HEK293T (cell line): ENCODE results near the gene MYO7B.

Experiments
- CTCF ChIA-PET: fragments of 350-600 bp; formaldehyde crosslinking; extraction: SDS; loops from one replicate; lab custom pipeline; 2021; ENCODE audit warnings: antibody characterized with exemption, inconsistent platforms; lab: Yijun Ruan, JAX
- POLR2A ChIA-PET: fragments of 350-600 bp; formaldehyde crosslinking; extraction: SDS; loops from one replicate; lab custom pipeline; 2020; ENCODE audit warnings: antibody characterized with exemption, inconsistent platforms; lab: Yijun Ruan, JAX
- DNase-seq: peaks from one replicate; pipeline ENCODE4 v3.0.0; 2012; ENCODE audit warnings: mixed read lengths; ENCODE audit errors: extremely low spot score
- ARNT ChIP-seq: fragments of 450-650 bp; IDR thresholded peaks from 2 replicates; pipeline ENCODE4 v1.6.1; 2017; ENCODE audit warnings: mild to moderate bottlenecking
- BHLHE40 ChIP-seq: fragments of 450-650 bp; IDR thresholded peaks from 2 replicates; pipeline ENCODE4 v1.6.1; 2016; ENCODE audit warnings: mild to moderate bottlenecking, moderate library complexity, borderline replicate concordance
- CTBP1 ChIP-seq: fragments of 450-650 bp; IDR thresholded peaks from 2 replicates; pipeline ENCODE4 v1.6.1; 2016; ENCODE audit warnings: borderline replicate concordance
- ELF4 ChIP-seq: fragments of 450-650 bp; IDR thresholded peaks from 2 replicates; pipeline ENCODE4 v1.6.1; 2017; ENCODE audit warnings: antibody characterized with exemption
- FOXA1 ChIP-seq: fragments of 450-650 bp; IDR thresholded peaks from 2 replicates; pipeline ENCODE4 v1.6.1; 2016; ENCODE audit warnings: mild to moderate bottlenecking
- FOXK2 ChIP-seq: fragments of 450-650 bp; IDR thresholded peaks from 2 replicates; pipeline ENCODE4 v1.6.1; 2016; ENCODE audit warnings: mild to moderate bottlenecking
- FOXM1 ChIP-seq: fragments of 450-650 bp; IDR thresholded peaks from 2 replicates; pipeline ENCODE4 v1.6.1; 2017; ENCODE audit warnings: mild to moderate bottlenecking, borderline replicate concordance
- HDGF ChIP-seq: fragments of 450-650 bp; IDR thresholded peaks from 2 replicates; pipeline ENCODE4 v1.6.1; 2017; ENCODE audit warnings: antibody characterized with exemption, borderline replicate concordance
- L3MBTL2 ChIP-seq: fragments of 450-650 bp; conservative IDR thresholded peaks from 2 replicates; pipeline ENCODE4 v1.6.1; 2016; ENCODE audit warnings: mild to moderate bottlenecking
- LEF1 ChIP-seq: fragments of 450-650 bp; IDR thresholded peaks from 2 replicates; pipeline ENCODE4 v1.6.1; 2017; ENCODE audit warnings: mild to moderate bottlenecking, borderline replicate concordance
- NFRKB ChIP-seq: fragments of 450-650 bp; IDR thresholded peaks from 2 replicates; pipeline ENCODE4 v1.6.1; 2016; ENCODE audit warnings: mild to moderate bottlenecking, moderate library complexity
- PKNOX1 ChIP-seq: fragments of 450-650 bp; IDR thresholded peaks from 2 replicates; pipeline ENCODE4 v1.6.1; 2016
- SP1 ChIP-seq: fragments of 450-650 bp; IDR thresholded peaks from 2 replicates; pipeline ENCODE4 v1.6.1; 2017
- SUZ12 ChIP-seq: fragments of 450-650 bp; IDR thresholded peaks from 2 replicates; pipeline ENCODE4 v1.6.1; 2016; ENCODE audit warnings: mild to moderate bottlenecking
- TARDBP ChIP-seq: fragments of 450-650 bp; IDR thresholded peaks from 2 replicates; pipeline ENCODE4 v1.6.1; 2016
- ZNF384 ChIP-seq: fragments of 450-650 bp; IDR thresholded peaks from 2 replicates; pipeline ENCODE4 v1.6.1; 2016

The MYO7B gene

GRCh38 chr2:127593228-127594115, 58.0 kb downstream of the MYO7B start:
- ChIA-PET CTCF (interaction anchor here (0.6 kb wide), 1 partner anchor 30 kb away, joined by 3 read pairs; no protein-coding TSS in a partner anchor), POLR2A (no interaction called here)
- DNase-seq = no peak
- TF ChIP-seq TARDBP (no peak), SP1 (no peak), FOXK2 (no peak), CTBP1 (no peak), L3MBTL2 (no peak), FOXA1 (no peak), ZNF384 (no peak), ELF4 (no peak), PKNOX1 (no peak), SUZ12 (no peak), FOXM1 (no peak), LEF1 (no peak), ARNT (no peak), HDGF (no peak), NFRKB (no peak), BHLHE40 (no peak)

- no peak for DNase-seq
- POLR2A ChIA-PET = no interaction called here
- TF ChIP-seq LEF1 (no peak), SUZ12 (no peak), ARNT (no peak), FOXM1 (no peak), SP1 (no peak), TARDBP (no peak), ZNF384 (no peak), ELF4 (no peak), FOXK2 (no peak), HDGF (no peak), BHLHE40 (no peak), CTBP1 (no peak), L3MBTL2 (no peak), PKNOX1 (no peak), NFRKB (no peak), FOXA1 (no peak)
- CTCF ChIA-PET = interaction anchor here (0.6 kb wide), 1 partner anchor 31 kb away, joined by 3 read pairs; no protein-coding TSS in a partner anchor
Observed at GRCh38 chr2:127594116-127594591, 58.7 kb downstream of the MYO7B start.

- DNase-seq = no peak
- ChIA-PET POLR2A (no interaction called here), CTCF (no interaction called here)
- no peak for TF ChIP-seq PKNOX1
- no peak for TF ChIP-seq TARDBP
Observed at GRCh38 chr2:127596311-127597045, 61.0 kb downstream of the MYO7B start.

GRCh38 chr2:127597046-127597983, 61.8 kb downstream of the MYO7B start:
- no peak for TF ChIP-seq PKNOX1
- no peak for TF ChIP-seq LEF1
- TF ChIP-seq SUZ12 = no peak
- TF ChIP-seq ZNF384 = no peak
- TF ChIP-seq FOXK2 = no peak
- TF ChIP-seq TARDBP = no peak
- no peak for TF ChIP-seq FOXA1
- no peak for TF ChIP-seq NFRKB
- no peak for TF ChIP-seq L3MBTL2
- no peak for TF ChIP-seq FOXM1
- DNase-seq = no peak
- ChIA-PET POLR2A (no interaction called here), CTCF (no interaction called here)

GRCh38 chr2:127597984-127598380, 62.5 kb downstream of the MYO7B start:
- DNase-seq = no peak
- CTCF ChIA-PET = no interaction called here
- TF ChIP-seq L3MBTL2 = no peak
- no peak for TF ChIP-seq SUZ12
- no peak for TF ChIP-seq TARDBP
- TF ChIP-seq FOXK2 = no peak
- TF ChIP-seq PKNOX1 = no peak
- TF ChIP-seq NFRKB = no peak
- no peak for TF ChIP-seq LEF1
- no peak for TF ChIP-seq HDGF
- no peak for TF ChIP-seq ARNT
- TF ChIP-seq CTBP1 = no peak
- TF ChIP-seq ELF4 = no peak
- no peak for TF ChIP-seq BHLHE40
- TF ChIP-seq SP1 = no peak
- TF ChIP-seq FOXM1 = no peak
- no peak for TF ChIP-seq ZNF384
- POLR2A ChIA-PET = no interaction called here
